ENCODE measurements around the gene MALSU1.

- TF ChIP-seq POLR2A (IDR thresholded peaks at IDR 0.05; ENCODE audit: low read length) (no peak), GATA1 (IDR thresholded peaks at IDR 0.05; ENCODE audit: low read depth, low read length) (no peak)
Measured at GRCh38 chr7:23268167-23268566, 31.0 kb upstream of the MALSU1 start.
